ENCODE results near the gene PARP8. TPM values are rescaled to one million over a fixed set of nuclear protein-coding genes. Genes with fewer than 3 reads are reported as not detected.

Gene PARP8
- polyA plus RNA-seq, 1 donor (not counting 4 experiments of a cell fraction or from before 2014, with no cell fraction given): 29.1 TPM

GRCh38 chr5:50798002-50798401 is 131.6 kb downstream of the PARP8 start:
- no peak for TF ChIP-seq CTCF (optimal IDR thresholded peaks at IDR 0.05 in 1 of 3, IDR thresholded peaks at IDR 0.05 in 1 of 3, conservative IDR thresholded peaks at IDR 0.05 in 1 of 3; ENCODE audit: extremely low read depth in 1 of 3, insufficient read depth in 2 of 3, low read length in 3 of 3)
- TF ChIP-seq EZH2 (IDR thresholded peaks at IDR 0.05; ENCODE audit: low read length): no peak
- H3K9ac ChIP-seq (ENCODE audit: control insufficient read depth, extremely low read depth, insufficient read depth, low read length): no peak overlapping the region
- no peak overlapping the region for H3K4me3 ChIP-seq (ENCODE audit: control insufficient read depth in 2 of 3, extremely low read depth in 1 of 3, insufficient read depth in 2 of 3, low read depth in 1 of 3, low read length in 3 of 3)
- H3K27ac ChIP-seq (ENCODE audit: control insufficient read depth, insufficient read depth, low read length): no peak overlapping the region
- H4K20me1 ChIP-seq (ENCODE audit: control insufficient read depth, extremely low read depth, insufficient read depth, low read length): no peaks in the 10 kb centered on the region
- no peaks in the 10 kb centered on the region for H3K9me1 ChIP-seq (ENCODE audit: control insufficient read depth, extremely low read depth, insufficient read depth, low read length)
- H3K27me3 ChIP-seq (ENCODE audit: control insufficient read depth, extremely low read depth, insufficient read depth, low read length): no peaks in the 10 kb centered on the region
- no peaks in the 10 kb centered on the region for H3K4me1 ChIP-seq (ENCODE audit: control insufficient read depth, extremely low read depth, insufficient read depth, low read length)
- no peaks in the 10 kb centered on the region for H3K9me3 ChIP-seq (ENCODE audit: control insufficient read depth, low read depth, low read length)
- H3K79me2 ChIP-seq (ENCODE audit: control insufficient read depth, insufficient read depth, low read length): no peaks in the 10 kb centered on the region
- FAIRE-seq: no peak
- H3K4me2 ChIP-seq (ENCODE audit: control insufficient read depth, extremely low read depth, insufficient read depth, low read depth, low read length): no peak overlapping the region
- H3K36me3 ChIP-seq (ENCODE audit: control insufficient read depth in 2 of 2, extremely low read depth in 1 of 2, insufficient read depth in 2 of 2, low read length in 2 of 2): peaks cover 0 to 7% of the 10 kb centered on the region in 2 experiments
- DNase-seq (ENCODE audit: low read depth, low spot score): no peak
- H2AFZ ChIP-seq (ENCODE audit: control insufficient read depth, low read length): no peak overlapping the region
- dilution Hi-C loops (cut with MboI; ENCODE audit: extremely low pct_ligation_motif_present, low sequenced_read_pairs): no loop called here

- H2AFZ ChIP-seq (ENCODE audit: control insufficient read depth, low read length): no peak overlapping the region
- dilution Hi-C loops (cut with MboI; ENCODE audit: extremely low pct_ligation_motif_present, low sequenced_read_pairs): no loop called here
- peaks cover 0 to 7% of the 10 kb centered on the region in 2 experiments for H3K36me3 ChIP-seq (ENCODE audit: control insufficient read depth in 2 of 2, extremely low read depth in 1 of 2, insufficient read depth in 2 of 2, low read length in 2 of 2)
- DNase-seq (ENCODE audit: low read depth, low spot score) (no peak), FAIRE-seq (no peak)
- no peak overlapping the region for H3K4me3 ChIP-seq (ENCODE audit: control insufficient read depth in 2 of 3, extremely low read depth in 1 of 3, insufficient read depth in 2 of 3, low read depth in 1 of 3, low read length in 3 of 3)
- H3K9me1 ChIP-seq (ENCODE audit: control insufficient read depth, extremely low read depth, insufficient read depth, low read length): no peaks in the 10 kb centered on the region
- H3K9me3 ChIP-seq (ENCODE audit: control insufficient read depth, low read depth, low read length): no peaks in the 10 kb centered on the region
- H3K27me3 ChIP-seq (ENCODE audit: control insufficient read depth, extremely low read depth, insufficient read depth, low read length): no peaks in the 10 kb centered on the region
- TF ChIP-seq EZH2 (IDR thresholded peaks at IDR 0.05; ENCODE audit: low read length) (no peak), CTCF (optimal IDR thresholded peaks at IDR 0.05 in 1 of 3, IDR thresholded peaks at IDR 0.05 in 1 of 3, conservative IDR thresholded peaks at IDR 0.05 in 1 of 3; ENCODE audit: extremely low read depth in 1 of 3, insufficient read depth in 2 of 3, low read length in 3 of 3) (no peak)
- H3K27ac ChIP-seq (ENCODE audit: control insufficient read depth, insufficient read depth, low read length): no peak overlapping the region
- no peaks in the 10 kb centered on the region for H4K20me1 ChIP-seq (ENCODE audit: control insufficient read depth, extremely low read depth, insufficient read depth, low read length)
- no peak overlapping the region for H3K9ac ChIP-seq (ENCODE audit: control insufficient read depth, extremely low read depth, insufficient read depth, low read length)
- no peaks in the 10 kb centered on the region for H3K4me1 ChIP-seq (ENCODE audit: control insufficient read depth, extremely low read depth, insufficient read depth, low read length)
- H3K4me2 ChIP-seq (ENCODE audit: control insufficient read depth, extremely low read depth, insufficient read depth, low read depth, low read length): no peak overlapping the region
- no peaks in the 10 kb centered on the region for H3K79me2 ChIP-seq (ENCODE audit: control insufficient read depth, insufficient read depth, low read length)
Observed at GRCh38 chr5:50799596-50799995, 133.2 kb downstream of the PARP8 start.
